Neural crest cell (in vitro differentiated cells): ENCODE results near the gene CXCR6. TPM values are rescaled to one million over a fixed set of nuclear protein-coding genes. Genes with fewer than 3 reads are reported as not detected.

ENCODE experiments used
- DNase-seq: peaks from one replicate; pipeline ENCODE4 v3.0.0; 2021; ENCODE audit warnings: low read depth, mixed read lengths, low spot score
- H3K27ac Mint-ChIP-seq: one replicate; pipeline ENCODE4 v1.8.0; 2021; ENCODE audit warnings: mild to moderate bottlenecking, mixed read lengths; ENCODE audit not compliant: unreplicated experiment
- H3K27me3 Mint-ChIP-seq: 2 replicates; pipeline ENCODE4 v1.8.0; 2021; ENCODE audit warnings: low read depth, mild to moderate bottlenecking, mixed read lengths
- H3K36me3 Mint-ChIP-seq: 2 replicates; pipeline ENCODE4 v1.8.0; 2021; ENCODE audit warnings: low read depth, mild to moderate bottlenecking, mixed read lengths
- H3K4me1 Mint-ChIP-seq: 2 replicates; pipeline ENCODE4 v1.8.0; 2021; ENCODE audit warnings: mixed read lengths
- H3K4me3 Mint-ChIP-seq: one replicate; pipeline ENCODE4 v1.8.0; 2021; ENCODE audit warnings: mild to moderate bottlenecking, mixed read lengths
- H3K9me3 Mint-ChIP-seq: 2 replicates; pipeline ENCODE4 v1.8.0; 2021; ENCODE audit warnings: mixed read lengths
- CTCF ChIP-seq: fragments of 200-600 bp; sonication (generic); conservative IDR thresholded peaks from 2 replicates; pipeline ENCODE4 v1.5.0; 2021; ENCODE audit warnings: antibody characterized with exemption, mild to moderate bottlenecking
- total RNA-seq: library from RNA; stranded (reverse); gene quantifications from 2 replicates; pipeline ENCODE4 v1.2.1, GENCODE V29; 2021

The CXCR6 gene
- total RNA-seq, 1 donor from 2014 or later = not detected

GRCh38 chr3:45987368-45988291 is 44.4 kb downstream of the CXCR6 start:
- H3K27me3 Mint-ChIP-seq = no peaks in the 10 kb centered on the region
- peaks cover 15% of the 10 kb centered on the region for H3K4me1 Mint-ChIP-seq
- H3K4me3 Mint-ChIP-seq = no peak overlapping the region
- TF ChIP-seq CTCF = no peak
- no peaks in the 10 kb centered on the region for H3K36me3 Mint-ChIP-seq
- no peak overlapping the region for H3K27ac Mint-ChIP-seq
- no peak for DNase-seq
- no peaks in the 10 kb centered on the region for H3K9me3 Mint-ChIP-seq

- H3K4me3 Mint-ChIP-seq = no peak overlapping the region
- no peak for TF ChIP-seq CTCF
- H3K9me3 Mint-ChIP-seq = no peaks in the 10 kb centered on the region
- peaks cover 4% of the 10 kb centered on the region for H3K36me3 Mint-ChIP-seq
- no peak overlapping the region for H3K27ac Mint-ChIP-seq
- H3K4me1 Mint-ChIP-seq = peaks cover 20% of the 10 kb centered on the region
- H3K27me3 Mint-ChIP-seq = no peaks in the 10 kb centered on the region
- DNase-seq = no peak
Measured at GRCh38 chr3:45988362-45988761, 45.1 kb downstream of the CXCR6 start.

GRCh38 chr3:45988804-45989203 is 45.5 kb downstream of the CXCR6 start:
- no peak overlapping the region for H3K27ac Mint-ChIP-seq
- peaks cover 20% of the 10 kb centered on the region for H3K4me1 Mint-ChIP-seq
- no peaks in the 10 kb centered on the region for H3K27me3 Mint-ChIP-seq
- no peak overlapping the region for H3K4me3 Mint-ChIP-seq
- peaks cover 4% of the 10 kb centered on the region for H3K36me3 Mint-ChIP-seq
- TF ChIP-seq CTCF = no peak
- DNase-seq = no peak
- H3K9me3 Mint-ChIP-seq = no peaks in the 10 kb centered on the region

- Mint-ChIP-seq H3K27ac (no peak overlapping the region), H3K36me3 (peaks cover 4% of the 10 kb centered on the region), H3K4me1 (peaks cover 24% of the 10 kb centered on the region), H3K4me3 (no peak overlapping the region), H3K27me3 (no peaks in the 10 kb centered on the region), H3K9me3 (no peaks in the 10 kb centered on the region)
- no peak for TF ChIP-seq CTCF
- no peak for DNase-seq
Measured at GRCh38 chr3:45990181-45990580, 46.9 kb downstream of the CXCR6 start.

GRCh38 chr3:45991341-45991740 is 48.1 kb downstream of the CXCR6 start:
- Mint-ChIP-seq H3K27me3 (no peaks in the 10 kb centered on the region), H3K27ac (no peak overlapping the region), H3K36me3 (peaks cover 4% of the 10 kb centered on the region), H3K4me3 (no peak overlapping the region), H3K9me3 (no peaks in the 10 kb centered on the region), H3K4me1 (peaks cover 27% of the 10 kb centered on the region)
- no peak for DNase-seq
- no peak for TF ChIP-seq CTCF
